BE2C (cell line): ENCODE results near the gene CD79B.
A peak's percentile ranks its signal among the peaks of the same experiment; 100 is the strongest.
"Not testable (repeated sequence)": the region's sequence is repeated elsewhere in the genome, so short reads cannot be mapped to it uniquely, and the experiment has no call there.

Experiments used
- DNase-seq: peaks from one replicate; pipeline ENCODE4 v3.0.0-alpha.2; 2020
- H3K27me3 ChIP-seq: fragments of 250-450 bp; sonication (Bioruptor Pico); 2 replicates; pipeline ENCODE4 v1.5.1; 2020; ENCODE audit warnings: mild to moderate bottlenecking
- H3K36me3 ChIP-seq: fragments of 250-450 bp; sonication (Bioruptor Pico); 2 replicates; pipeline ENCODE4 v1.5.1; 2020; ENCODE audit warnings: mild to moderate bottlenecking
- H3K4me1 ChIP-seq: fragments of 250-450 bp; sonication (Bioruptor Pico); 2 replicates; pipeline ENCODE4 v1.5.1; 2020
- H3K4me3 ChIP-seq: 2 replicates; pipeline ENCODE4 v1.5.1; 2011; ENCODE audit warnings: low read depth, low read length
- H3K9me3 ChIP-seq: fragments of 250-450 bp; sonication (Bioruptor Pico); 2 replicates; pipeline ENCODE4 v1.5.1; 2020
- TF ChIP-seq, protein P1 (sequence below): IDR thresholded peaks from 2 replicates; pipeline ENCODE4 v1.5.1; 2012; ENCODE audit warnings: mild to moderate bottlenecking, low read depth, low read length

Gene CD79B

DNA sequence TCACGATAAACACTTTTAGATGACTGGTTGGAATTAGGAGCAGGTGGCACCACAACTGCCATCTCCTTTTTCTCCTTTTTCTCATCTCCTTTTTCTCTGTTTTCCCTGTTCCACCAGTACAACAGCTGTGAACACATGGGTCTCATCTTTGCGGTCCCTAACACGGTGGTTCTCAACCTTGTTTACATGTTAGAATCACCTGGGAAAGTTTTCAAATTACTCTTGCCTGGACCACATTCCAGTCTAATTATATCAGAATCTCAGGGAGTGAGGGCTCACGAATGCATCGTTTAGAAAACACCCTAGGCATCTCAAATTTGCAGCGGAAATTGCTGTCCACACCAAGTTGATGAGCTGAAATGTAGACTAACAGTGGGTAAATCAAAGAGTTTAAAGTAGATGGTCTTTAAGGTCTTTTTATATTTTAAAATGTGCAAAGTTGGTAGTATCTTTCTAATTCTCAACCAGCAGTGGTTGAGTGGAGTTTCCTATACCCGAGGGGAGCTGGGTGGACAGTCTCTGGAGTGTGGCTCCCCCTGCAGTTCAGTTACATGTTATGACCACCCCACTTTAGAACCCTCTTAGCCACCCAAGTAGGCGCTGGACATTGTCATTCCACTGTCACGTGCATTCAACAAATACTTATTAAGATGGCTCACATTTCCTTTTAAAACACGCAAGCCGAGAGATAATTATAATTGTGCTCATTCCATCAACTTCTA is 39.7 kb downstream of the CD79B start:
- not testable (repeated sequence) for H3K36me3 ChIP-seq, H3K27me3 ChIP-seq, H3K4me1 ChIP-seq, H3K9me3 ChIP-seq, H3K4me3 ChIP-seq
- DNase-seq: peak; percentile 49
- TF ChIP-seq, protein P1, sequence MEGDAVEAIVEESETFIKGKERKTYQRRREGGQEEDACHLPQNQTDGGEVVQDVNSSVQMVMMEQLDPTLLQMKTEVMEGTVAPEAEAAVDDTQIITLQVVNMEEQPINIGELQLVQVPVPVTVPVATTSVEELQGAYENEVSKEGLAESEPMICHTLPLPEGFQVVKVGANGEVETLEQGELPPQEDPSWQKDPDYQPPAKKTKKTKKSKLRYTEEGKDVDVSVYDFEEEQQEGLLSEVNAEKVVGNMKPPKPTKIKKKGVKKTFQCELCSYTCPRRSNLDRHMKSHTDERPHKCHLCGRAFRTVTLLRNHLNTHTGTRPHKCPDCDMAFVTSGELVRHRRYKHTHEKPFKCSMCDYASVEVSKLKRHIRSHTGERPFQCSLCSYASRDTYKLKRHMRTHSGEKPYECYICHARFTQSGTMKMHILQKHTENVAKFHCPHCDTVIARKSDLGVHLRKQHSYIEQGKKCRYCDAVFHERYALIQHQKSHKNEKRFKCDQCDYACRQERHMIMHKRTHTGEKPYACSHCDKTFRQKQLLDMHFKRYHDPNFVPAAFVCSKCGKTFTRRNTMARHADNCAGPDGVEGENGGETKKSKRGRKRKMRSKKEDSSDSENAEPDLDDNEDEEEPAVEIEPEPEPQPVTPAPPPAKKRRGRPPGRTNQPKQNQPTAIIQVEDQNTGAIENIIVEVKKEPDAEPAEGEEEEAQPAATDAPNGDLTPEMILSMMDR: peak; percentile 56

DNA sequence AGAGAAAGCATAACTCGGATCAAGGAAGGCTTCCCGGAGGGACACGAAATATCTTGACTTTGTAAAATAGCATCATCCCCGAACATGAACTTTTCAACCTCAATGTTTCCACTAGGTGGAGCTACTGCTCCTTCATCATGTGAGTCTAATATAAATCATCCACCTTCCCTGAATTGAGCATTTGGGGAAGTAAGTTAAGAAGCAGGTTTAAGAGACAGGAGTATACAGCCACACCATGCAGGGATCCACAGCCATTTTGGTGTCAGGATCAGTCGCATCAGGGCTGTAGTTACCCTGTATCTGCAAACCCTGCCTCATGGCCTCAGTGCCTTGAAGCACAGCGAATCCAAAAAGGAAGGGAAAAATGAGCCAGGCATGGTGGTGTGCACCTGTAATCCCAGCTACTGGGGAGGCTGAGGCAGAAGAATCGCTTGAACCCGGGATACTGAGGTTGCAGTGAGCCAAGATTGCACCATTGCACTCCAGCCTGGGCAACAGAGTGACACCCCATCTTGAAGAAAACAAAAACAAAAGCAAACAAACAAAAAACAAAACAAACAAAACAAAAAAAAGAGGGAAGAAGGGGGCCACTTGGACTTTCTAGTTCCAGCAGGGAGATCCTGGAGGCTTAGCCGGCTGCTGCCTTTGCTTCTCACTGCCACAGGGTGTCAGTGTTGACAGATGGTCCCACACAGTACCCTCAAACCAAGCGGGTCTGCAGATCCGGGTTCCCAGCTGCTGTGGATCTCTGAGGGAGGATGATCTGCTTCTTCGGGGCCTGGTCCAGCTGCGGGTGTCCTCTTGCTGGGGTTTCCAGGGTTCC is 42.9 kb downstream of the CD79B start:
- not testable (repeated sequence) for H3K4me3 ChIP-seq, H3K36me3 ChIP-seq, H3K9me3 ChIP-seq, H3K27me3 ChIP-seq, H3K4me1 ChIP-seq
- TF ChIP-seq, protein P1: peak; percentile 59
- DNase-seq: peak; percentile 63

DNA sequence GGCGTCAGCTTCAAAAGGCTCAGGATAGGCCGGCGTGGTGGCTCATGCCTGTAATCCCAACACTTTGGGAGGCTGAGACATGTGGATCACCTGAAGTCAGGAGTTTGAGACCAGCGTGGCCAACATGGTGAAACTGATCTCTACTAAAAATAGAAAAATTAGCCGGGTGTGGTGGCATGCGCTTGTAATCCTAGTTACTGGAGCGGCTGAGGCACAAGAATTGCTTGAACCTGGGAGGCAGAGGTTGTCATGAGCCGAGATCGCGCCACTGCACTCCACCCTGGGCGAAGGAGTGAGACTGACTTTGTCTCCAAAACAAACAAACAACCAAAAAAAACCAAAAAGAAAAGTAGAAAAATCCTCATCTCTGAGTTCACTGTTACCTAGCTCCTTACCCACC is 47.0 kb downstream of the CD79B start:
- DNase-seq, H3K27me3 ChIP-seq, H3K4me3 ChIP-seq, H3K4me1 ChIP-seq, H3K36me3 ChIP-seq, H3K9me3 ChIP-seq: not testable (repeated sequence)

DNA sequence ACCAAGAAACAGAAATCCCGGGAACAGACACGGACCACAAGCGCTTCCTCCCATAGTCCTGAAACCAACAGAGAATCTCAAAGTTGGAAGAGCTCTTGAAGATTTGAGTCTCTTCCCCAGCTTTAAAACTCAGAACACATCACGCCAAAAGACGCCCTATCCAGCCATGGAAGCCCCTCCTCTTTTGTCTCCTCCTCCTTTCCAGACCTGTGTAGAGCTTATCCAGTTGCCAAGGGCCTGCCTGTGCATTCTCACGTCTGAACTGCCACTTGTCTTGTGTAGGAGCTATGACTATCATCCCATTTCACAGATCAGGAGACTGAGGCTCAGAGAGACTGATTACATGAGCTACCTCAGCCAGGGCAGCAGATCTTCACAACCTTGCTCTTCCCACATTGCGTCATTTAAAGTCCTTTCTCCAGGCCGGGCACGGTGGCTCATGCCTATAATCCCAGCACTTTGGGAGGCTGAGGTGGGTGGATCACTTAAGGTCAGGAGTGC is 49.5 kb downstream of the CD79B start:
- not testable (repeated sequence) for H3K36me3 ChIP-seq, DNase-seq, H3K9me3 ChIP-seq, H3K4me1 ChIP-seq, H3K4me3 ChIP-seq, H3K27me3 ChIP-seq

DNA sequence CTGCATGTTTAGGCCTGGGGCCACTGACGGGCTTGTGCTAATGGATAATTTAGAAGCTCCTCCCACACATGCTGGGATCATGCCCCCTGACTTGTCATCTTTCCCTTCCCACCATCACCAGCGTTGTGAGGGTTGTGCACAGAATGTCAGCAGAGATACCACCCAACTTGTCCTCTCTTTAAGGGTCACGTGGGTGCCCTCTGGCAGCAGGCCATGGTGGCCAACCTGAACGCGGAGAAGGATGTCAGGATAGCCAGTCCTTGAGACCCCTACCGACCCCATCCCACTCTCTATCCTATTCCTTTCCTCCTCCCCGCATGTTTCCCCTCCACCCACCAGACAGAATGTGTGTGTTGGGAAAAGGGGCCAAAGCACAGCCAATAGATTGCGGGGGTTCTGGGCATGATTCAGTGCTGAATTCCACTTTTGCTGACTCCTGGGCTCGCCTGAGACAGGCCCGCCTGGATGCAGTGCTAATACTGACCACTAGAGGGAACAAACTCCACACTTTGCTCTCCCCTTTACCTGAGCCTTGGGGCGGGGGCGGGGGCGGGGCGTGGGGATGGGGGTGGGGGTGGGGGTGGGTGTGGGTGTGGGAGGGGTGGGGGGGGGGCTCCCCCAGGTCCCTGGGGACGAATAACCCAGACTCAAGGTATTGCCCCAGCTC is 50.1 kb downstream of the CD79B start, which contains the start of gene GH2:
Gene GH2 (minus strand): TSS at position 10 of the 667 bp plus-strand sequence. CDS start 143 bp downstream, outside the sequence.
- H3K36me3 ChIP-seq: no peaks in the 10 kb centered on the region
- no peaks in the 10 kb centered on the region for H3K9me3 ChIP-seq
- TF ChIP-seq, protein P1: peak; percentile 66
- no peaks in the 10 kb centered on the region for H3K27me3 ChIP-seq
- peak; percentile 63 for DNase-seq
- no peak within 1 kb of the TSS for H3K4me3 ChIP-seq
- peaks cover 3% of the 10 kb centered on the region for H3K4me1 ChIP-seq

DNA sequence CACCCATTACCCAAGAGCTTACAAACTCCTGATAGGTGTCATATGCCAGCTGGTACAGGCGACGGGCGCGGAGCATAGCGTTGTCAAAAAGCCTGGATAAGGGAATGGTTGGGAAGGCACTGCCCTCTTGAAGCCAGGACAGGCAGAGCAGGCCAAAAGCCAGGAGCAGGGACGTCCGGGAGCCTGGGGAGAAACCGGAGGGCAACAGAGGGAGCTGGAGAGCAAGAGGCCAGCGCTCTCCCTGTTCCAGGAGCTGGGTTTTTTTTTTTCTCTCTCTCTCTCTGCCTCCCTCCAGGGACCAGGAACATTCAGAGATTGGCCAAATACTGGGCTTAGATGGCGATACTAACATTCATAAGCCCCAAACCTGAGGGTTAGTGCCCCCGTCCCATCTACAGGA is 50.8 kb downstream of the CD79B start:
- TF ChIP-seq, protein P1: peak; percentile 12; the same call in 1 of the 2 replicates
- H3K9me3 ChIP-seq, H3K4me1 ChIP-seq, H3K27me3 ChIP-seq, DNase-seq, H3K4me3 ChIP-seq, H3K36me3 ChIP-seq: not testable (repeated sequence)
